Renal cortical epithelial cell (primary cell): ENCODE measurements around the gene SGPL1. TPM values are rescaled to one million over a fixed set of nuclear protein-coding genes. Genes with fewer than 3 reads are reported as not detected.

Experiments
- DNase-seq: peaks from one replicate; pipeline ENCODE4 v3.0.0-alpha.2; 2011; ENCODE audit warnings: low read depth
- total RNA-seq: library from RNA; depleted of rRNA; stranded (reverse); fragments of >200 nt; gene quantifications from 2 replicates; pipeline ENCODE4 v1.2.3, GENCODE V29; 2014

SGPL1 gene
- total RNA-seq, 1 donor from 2014 or later: 90.7 TPM

DNA sequence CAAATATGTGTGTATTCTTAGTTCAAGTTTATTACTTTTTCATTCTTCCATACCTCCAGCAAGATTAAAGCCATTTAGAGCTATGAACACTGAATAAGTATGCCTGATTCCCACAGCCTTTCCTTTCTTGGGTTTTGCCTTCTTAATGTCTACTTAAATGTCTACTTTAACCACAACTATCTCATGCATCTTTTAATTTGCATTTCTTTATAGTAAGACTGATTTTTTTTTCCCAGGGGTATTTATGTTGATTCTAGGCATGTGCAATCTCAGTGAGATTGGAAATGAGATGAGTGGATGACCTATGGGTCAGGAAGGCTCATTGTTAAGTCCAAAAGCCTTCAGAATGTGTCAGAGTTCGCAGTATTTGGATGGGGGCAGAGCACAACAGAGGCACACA lies 69.0 kb downstream of the SGPL1 start:
- no peak for DNase-seq

DNA sequence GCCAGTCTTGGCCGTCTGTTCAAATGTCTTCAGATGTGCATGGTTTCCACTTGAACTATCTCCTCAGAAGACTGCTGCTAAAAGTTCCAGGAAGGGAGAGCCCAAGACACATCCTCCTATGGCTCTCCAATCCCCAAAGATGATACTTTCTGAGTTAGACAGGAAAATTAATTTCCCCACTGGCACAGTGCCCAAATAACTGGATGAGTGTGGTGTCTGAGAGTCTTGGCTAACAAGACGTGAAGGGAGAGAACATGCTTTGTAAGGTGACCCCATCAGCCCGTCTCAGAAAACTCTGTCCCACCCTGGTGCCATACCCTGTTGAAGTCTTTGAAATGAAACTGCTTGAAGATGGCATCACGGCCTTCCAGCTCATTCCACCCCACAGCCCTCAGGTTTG lies 69.7 kb downstream of the SGPL1 start:
- no peak for DNase-seq

DNA sequence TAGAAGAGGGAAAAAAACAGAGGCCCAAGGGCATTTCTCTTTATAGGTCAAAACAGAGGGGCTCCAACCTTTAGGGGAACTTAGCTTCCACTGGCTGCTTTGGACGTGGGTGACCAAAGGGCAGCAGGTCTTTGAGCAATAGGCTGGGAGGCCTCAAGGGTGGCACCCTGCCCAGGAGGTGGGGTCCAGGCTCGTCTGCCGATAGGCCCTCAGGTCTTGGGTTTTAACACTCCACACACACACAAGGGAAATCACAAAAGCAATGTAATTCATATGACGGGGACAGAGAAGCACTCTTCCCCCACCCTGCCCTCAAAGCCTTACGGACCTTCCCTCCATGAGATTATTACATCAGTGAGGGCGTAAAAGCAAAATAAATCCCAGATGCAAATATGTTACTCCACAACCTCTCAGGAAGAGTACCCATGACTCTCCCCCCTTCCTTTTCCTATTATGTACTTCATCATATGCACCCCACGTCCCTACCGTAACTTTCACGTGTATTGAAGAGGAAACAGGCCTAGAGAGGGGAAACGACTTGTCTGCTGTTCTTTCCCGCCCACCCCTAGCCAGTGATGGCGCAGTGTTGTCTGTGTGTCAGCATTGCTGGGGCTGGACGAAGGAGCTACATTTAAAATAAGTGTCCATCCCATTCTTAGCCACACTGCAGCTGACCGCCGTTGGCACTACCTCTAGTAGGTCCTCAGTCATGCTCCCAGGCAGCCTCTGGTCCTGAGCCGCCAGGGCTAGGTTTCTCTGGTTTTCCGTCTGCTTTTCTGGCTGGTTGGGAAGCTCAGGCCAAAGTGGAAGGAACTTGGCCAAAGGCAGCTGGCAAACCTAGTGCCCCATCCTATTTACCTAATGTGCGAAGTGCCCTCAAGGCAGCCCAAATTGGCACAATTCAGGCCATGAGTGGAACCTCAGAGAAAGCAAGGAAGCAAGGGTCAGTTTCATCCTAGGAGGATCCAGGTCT lies 70.5 kb downstream of the SGPL1 start:
- no peak for DNase-seq

DNA sequence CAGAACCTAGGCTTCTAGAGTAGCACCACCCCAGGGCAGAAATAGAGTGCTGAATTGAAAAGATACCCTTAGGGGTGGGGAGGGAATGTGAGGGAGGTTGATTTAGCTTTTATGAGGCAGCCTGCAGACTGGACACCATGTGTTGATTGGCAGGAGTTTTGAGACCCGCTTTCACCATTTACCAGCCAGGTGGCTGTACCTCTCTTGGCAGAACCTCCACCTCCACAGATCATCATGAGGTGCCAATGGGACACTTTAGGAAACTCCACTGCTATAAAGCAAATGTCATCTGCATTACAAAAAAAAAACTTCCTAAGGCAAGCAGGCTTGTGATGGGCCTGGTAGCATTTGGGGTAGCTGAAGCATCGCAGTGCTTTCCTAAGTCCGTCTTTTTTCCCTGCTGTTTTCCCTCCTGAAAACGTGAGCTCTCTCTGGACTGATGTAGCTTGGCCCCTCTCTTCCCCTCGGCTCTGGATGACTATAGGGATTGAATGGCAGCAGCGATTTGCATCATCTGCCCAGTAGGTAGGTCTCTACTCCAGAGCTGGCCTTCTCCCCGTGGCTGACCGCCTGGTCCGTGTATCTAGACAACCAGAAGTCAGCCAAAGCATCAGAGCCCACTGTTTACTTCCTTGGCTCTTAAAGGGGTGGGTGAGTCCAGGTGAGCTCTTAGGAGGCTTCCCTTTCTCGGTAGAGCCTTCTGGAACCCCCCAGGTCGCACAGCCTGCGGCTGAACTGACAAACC lies 71.3 kb downstream of the SGPL1 start:
- DNase-seq: no peak

DNA sequence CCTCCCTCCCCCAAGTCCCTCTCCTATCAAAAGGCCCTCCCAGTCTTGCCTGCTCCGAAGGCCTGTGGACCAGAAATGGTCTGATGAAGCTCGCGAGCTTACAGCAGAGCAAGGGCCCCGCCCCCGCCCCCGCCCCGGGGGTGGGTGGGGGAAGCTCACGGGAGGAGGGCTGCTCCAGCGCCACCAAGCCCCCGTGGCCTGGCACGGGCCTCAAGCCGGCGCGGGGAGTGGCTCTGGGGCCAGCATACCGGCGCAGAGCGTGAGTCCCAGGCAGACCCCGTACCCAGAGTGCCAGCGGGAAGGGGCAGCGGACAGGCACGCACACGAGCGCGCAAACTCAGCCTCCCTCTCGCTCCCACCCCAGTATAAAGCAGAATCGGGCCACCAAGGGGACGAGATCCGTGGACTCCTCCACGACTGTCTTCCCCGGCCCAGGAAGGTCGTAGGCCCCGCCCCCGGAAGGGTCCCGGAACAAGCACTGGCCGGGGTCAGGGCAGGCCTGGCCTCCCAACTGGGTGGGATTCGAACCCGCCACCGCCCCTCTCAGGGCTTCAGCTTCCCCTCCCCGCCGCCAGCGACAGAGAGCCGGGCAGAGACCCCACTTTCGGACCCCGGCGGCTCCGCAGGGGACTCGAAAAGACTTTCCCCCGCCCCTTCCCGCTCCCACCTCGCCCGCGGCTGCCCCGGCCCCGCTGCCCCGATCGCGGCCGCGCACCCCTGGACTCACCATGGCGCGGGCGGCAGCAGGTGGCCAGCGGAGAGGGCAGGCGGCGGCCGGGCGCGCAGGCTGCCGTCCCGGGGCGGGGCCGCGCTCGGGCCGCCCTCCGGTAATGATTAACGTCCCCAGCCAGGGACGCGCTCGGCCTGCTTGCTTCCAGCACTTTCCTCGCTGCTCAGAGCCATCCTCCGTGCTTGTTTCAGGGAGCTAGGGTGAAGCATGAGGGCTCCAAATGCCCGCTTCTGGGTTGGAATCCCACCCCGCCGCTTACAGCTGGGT lies 72.4 kb downstream of the SGPL1 start, which contains the start of gene PCBD1:
PCBD1 (minus strand) TSS at position 762 of the 997 bp plus-strand sequence; CDS start at position 730, 32 bp downstream.
- peak; percentile 44 for DNase-seq

DNA sequence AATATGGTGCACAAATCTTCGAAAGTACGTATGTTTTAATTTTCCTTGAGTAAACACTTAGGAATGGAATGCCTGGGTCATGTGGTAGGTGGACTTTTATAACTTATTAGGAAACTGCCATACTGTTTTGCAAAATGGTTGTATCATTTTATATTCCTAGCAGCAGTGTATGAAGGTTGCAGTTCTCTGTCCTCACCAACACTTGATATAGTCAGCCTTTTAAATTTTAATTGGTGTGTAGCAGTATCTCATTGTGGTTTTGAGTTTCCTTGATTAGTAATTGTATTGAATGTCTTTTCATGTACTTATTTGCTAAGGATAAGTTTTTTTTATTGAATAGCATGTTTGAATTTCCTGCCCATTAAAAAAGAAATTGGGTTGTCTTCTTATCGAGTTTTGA lies 73.5 kb downstream of the SGPL1 start:
- no peak for DNase-seq

DNA sequence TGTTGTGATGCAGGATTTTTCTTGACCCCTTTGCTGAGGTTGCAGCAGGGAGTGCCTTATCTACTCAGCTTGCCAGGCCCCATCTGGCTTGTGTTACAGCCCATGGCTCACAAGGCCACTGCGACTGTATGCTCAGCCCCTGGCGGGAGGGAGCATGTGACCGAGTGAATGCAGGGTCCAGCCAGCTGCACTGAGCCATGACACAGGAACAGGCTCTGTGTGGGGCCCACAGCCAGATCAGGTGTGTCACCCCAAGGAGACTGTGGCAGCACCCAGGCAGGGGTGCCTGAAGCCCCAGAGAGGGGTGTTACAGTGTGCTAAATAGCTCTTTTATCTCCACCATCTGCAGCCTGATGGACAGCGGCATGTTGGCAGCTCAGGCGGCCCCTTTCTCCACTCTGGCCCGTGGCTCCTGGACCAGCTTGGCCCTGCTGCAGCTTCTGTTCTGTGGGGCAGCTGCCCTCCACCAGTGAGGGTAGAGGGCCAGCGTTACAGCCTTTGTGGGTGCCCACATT lies 75.2 kb downstream of the SGPL1 start:
- DNase-seq: no peak

DNA sequence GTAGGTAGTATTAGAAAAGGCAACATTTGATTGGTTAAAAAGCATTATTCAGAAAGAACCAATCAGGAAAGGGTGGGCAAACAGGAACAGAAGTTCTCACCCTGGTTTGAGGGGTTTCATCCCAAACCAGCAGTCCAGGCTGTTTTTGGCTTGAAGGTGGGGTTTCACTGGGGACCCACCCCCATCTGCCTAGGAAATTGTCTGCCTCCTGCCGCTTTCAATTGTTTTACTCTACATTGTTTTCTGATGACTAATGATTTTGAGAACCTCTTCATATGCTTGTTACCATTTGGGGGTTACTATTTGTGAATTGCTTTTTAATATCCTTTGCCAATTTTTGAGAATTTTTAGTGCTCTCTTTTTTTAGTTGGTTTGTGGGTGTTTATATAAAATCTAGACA lies 75.9 kb downstream of the SGPL1 start:
- peak; percentile 15 for DNase-seq

DNA sequence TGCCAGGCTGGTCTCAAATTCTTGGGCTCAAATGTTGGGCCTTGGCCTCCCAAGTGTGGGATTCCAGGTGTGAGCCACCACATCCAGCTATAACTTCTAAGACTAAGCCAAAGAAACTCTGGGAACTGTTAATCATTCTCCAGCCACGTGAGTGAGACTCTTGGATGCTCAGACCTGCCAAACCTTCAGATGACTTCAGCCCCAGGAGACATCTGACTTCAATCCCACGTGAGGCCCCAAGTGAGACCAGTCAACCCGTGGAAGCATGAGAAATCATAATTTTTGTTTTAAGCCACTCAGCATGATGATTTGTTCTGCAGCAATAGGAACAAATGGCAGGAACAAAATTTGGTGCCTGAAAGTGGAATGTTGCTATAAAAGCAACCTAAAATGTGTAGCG lies 76.9 kb downstream of the SGPL1 start:
- DNase-seq: peak; percentile 62

DNA sequence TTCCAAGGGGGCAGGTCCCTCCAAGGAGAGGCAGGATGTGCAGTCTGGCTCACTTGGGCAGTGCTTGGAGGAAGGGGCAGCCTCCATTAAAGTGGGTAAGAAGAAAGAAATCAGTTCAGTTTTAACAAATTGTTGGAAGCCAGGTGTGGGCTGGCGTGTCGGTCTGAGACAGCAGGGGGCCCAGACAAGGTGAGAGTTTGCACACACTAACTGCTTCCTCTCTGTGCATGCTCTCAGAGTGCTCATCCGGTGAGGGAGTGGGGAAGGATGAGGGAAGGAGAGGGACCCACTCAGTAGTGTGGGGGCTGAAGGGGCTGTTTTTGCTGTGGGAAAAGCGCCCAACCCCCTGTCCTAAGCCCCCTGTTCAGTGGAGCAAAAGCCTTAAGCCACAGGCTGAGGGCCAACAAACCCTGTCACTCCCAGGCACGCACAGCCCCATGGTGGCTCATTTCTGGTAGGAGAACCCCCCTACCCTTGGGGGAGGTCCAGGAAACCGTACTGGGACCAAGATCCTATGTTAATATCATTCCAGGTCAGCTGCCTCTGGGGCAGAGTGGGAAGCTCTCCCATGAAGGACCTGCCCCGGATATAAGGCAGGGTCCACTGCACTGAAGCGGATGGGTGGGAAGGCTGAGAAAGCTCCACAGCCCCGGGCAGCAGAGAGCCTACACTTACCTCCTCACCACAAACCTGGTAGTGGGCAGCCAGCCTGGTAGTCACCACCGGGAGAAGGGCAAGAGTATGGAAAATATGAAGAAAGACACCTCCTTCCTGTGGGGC lies 77.7 kb downstream of the SGPL1 start:
- DNase-seq: no peak

DNA sequence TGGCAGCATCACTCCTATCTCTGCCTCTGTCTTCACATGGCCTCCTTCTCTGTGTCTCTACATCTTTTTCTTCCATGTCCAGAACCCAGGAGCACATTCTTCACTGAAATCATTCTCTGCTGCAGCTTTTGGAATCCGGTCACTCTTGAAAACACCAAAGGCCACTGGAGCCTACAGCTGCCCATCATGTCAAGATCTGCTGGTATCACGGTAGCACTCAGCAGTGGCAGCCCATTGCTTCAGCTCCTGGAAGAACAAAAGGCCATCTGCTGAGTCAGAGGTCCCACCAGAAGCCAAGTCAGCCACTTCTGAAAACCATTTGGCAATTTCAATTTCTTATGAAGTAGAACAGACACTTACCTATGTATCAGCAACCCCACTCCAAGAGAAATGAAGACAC lies 78.7 kb downstream of the SGPL1 start:
- no peak for DNase-seq

DNA sequence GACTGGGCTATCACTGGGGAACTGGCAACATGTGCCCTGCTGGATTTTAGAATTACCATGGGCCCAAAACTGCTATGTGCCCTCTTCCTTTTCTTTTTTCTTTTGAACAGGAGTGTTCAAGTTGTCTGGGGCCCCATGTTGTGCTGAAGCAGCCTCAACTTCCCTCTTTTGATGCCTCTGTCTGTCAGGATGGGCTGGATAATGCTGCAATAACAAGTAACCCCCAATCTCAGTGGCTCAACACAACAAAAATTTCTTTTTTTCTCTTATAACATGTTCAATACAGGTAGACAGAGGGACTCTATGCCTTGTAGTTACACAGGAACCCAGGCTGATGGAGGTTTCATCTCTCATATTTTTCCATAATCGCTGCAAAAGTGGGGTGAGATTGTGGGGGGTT lies 80.8 kb downstream of the SGPL1 start:
- no peak for DNase-seq

DNA sequence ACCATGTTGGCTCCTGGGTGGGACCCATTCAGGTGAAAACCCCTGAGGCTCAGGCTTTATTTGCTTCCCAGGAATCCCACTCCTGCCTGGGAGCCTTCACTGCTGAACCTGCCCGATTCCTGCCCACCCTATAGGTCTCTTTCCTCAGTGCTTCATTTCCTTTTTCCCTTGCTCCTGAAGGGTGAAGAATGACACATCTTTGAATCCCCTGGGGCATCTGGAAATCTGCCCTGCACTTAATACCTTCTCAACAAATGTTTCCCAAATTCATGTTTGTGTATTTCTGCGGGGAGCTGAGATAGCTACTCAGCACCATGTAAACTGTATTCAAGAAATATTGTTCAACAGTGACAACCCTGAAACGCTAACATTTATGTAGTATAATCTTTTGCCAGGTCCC lies 82.9 kb downstream of the SGPL1 start:
- DNase-seq: no peak

DNA sequence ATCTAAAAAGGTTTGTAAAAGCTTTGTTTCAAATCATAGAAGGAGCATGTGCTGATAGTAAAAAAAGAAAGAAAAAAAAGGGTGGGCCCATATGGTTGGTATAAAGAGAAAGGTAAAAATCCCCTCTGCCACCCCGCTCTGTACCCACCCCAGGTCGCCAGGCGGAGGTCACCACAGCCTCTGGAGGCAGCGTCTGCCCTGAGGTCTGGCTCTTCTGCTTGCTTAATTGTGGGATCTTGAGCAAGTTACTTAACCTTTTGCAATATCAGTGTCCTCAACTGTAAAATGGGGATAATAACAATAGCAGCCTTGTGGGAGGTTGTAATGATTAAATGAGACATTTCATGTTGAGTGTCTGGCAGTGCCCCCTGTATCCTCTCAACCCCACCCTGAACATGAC lies 83.3 kb downstream of the SGPL1 start:
- no peak for DNase-seq

DNA sequence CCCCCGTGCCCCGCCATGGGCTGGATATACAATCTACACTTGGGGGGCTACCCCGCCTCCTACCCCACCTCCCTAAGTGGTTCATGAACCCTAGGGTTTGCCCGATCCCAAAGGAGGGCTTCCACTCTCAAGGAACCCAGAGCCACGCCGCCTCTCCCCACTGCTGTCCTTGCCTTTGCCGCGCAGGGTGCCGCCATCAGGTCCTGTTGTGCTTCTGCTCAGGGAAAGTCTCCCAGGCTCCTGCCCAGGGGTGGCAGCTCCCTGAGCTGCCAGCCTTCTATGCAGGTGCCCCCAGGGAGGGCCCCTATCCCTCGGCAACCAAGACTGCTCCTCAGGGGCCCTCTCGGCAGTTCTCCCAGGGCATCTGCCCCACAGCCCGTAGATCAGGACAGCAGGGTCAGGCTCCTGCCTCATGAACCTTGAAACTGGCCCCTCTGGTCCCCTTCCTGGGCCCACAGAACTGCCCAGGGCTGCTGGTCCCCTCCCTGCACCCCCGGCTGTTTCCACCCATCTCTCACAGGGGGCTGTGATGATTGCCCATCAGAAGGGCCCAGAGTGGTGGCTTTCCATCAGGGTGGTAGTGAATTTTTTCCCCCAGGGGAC lies 85.6 kb downstream of the SGPL1 start:
- no peak for DNase-seq

DNA sequence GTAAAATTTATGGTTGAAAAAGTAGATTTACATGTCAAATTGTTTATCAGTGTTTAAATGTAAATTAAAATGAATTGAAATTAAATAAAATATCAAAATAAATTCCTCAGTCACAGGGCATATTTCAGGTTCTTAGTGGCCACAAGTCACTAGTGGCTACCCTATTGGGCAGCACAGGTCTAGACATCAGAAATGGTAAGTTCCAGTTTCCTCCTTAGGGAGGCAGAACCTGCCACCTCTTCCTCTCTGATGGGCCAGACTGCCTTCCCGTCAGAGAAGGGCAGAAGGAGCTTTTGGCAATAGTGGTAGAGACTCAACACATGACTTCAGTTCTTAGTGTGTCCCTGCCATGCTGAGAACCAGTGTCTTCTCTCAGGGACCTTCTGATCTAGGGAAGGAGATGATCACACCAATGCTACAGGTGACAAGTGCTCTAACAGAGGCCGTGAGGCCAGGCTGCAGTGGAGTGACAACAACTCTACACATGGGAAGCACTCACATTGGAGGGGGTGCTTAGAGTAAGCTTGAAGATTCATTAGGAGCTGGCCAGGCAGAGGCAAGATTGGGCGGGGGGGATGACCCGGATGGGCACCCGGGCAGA lies 87.0 kb downstream of the SGPL1 start:
- no peak for DNase-seq

DNA sequence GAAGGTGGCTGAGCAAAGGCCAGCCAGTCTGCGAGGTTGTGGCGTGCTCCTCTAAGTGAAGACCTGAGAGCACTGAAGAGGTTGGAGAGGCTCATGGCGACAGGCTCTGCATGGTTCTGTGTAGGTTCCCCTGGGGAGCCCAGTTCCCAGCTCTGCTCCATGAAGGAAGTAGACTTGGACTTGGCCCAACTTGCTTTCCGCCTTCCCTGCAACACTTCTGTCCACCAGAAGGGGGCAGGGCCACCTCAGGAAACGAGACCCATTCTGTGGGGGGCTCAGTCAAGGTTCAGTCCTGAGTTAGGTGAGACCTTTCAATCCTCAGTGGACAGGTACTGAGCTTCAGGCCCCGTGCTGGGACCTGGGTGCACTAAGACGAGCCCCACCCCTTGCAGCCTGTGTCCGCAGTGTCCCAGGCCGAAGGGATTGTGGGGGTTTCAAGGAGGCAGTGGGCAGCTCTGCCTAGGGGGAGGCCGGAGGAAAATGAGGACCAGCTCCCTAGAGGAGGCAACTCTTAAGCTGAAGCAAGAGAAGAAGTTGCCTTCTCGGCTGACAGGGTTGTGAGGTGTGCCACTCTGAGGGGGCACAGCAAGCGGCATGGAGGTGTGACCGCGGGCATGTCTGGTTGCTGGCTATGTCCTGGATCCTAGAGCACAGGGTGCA lies 87.6 kb downstream of the SGPL1 start:
- DNase-seq: no peak

DNA sequence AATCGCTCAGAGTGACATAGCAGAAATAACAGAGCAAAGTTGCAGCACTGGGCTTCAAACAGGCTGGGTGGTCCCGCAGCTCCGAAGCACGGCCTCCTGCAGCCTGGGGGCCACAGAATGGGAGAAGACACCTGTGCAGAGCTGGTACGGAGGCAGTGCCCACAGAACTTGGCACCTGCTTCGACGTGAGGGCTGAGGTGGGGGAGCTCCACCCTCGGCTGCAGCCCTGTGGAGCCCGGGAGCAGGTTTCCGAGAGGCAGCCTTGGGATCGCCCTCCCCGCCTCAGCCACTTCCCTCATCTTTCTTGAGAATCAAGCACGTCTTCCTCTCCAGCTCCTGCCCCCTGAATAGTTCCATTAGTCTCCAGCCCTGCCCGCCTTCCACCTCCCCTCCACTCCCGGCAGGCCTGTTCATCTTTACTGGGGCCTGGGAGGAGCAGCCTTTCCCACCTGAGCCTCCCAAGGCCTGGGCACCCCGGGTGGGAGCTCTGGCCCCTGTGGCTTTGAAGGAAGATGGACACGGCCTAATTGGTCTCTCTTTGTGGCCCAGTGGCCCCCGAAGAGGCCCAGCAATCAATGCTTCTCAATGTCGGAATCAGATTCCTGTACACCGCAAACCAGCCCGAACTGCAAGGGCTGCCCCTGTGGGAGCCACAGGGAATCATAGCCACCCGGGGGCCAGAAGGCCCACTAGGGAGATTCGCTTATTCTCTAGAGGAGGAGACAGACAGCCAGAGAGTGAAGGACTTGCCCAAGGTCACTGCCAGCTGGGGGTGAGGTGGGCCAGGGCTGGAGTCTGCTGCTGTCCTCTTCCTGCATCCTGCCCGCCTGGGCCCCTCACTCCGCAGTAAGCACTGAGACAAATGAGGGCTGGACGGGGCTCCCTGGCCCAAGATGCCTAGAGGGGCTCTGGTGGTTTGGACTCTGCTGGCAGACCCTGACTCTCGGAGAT lies 89.6 kb downstream of the SGPL1 start:
- DNase-seq: no peak
